Measurements from ENCODE around the gene SPEF1. TPM values are rescaled to one million over a fixed set of nuclear protein-coding genes. Genes with fewer than 3 reads are reported as not detected.
A peak's percentile ranks its signal among the peaks of the same experiment; 100 is the strongest.

Gene SPEF1
- total and polyA plus RNA-seq, 4 experiments from 2014 or later, result 0.15 TPM; not detected in 3

DNA sequence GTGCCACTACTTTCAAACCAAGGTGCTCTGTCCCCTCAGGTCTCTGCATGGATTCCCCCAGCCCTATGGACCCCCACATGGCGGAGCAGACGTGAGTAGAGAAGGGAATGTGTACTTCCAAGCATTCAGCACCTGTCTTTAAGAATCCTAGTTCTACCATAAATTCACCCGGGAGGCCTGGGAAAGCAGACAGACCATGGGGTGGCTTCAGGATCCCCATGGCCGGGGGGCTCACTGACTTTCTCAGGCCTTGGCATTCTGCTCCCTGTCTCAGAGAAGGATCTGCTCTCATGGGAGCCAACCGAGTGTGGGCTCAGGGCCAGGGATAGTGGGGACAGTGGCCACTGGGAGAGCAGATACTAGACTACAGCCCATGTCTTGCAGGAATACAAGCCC is 17.1 kb upstream of the SPEF1 start:
- Histone ChIP-seq H3K4me1 (ENCODE audit: insufficient read depth, low read length) (peaks cover 64% of the 10 kb centered on the region), H3K36me3 (ENCODE audit: insufficient read depth, low read length) (peaks cover 38% of the 10 kb centered on the region), H3K27ac (ENCODE audit: low read depth, low read length) (peak overlapping the region; percentile 68), H3K27me3 (ENCODE audit: insufficient read depth, low read length) (no peaks in the 10 kb centered on the region), H3K4me3 (ENCODE audit: low read length in 2 of 2) (peak overlapping the region; percentile 94 to 97), H3K9me3 (ENCODE audit: control insufficient read depth in 1 of 2, low read length in 2 of 2) (no peaks in the 10 kb centered on the region)
- ChIA-PET CTCF (ENCODE audit: partially characterized antibody) (interaction anchor here (3.3 kb wide), 1 partner anchor 21 kb away, joined by 25 read pairs; the partner anchor contains the start of gene AP5S1), POLR2A (ENCODE audit: partially characterized antibody) (interaction anchor here (0.7 to 3.7 kb wide), 7 partner anchors 11 to 1100 kb away, joined by 3 to 37 read pairs (median 5); partner anchors contain the start of genes ADISSP and CENPB)
- Mint-ChIP-seq H3K4me1 (peaks cover 30 to 80% (median 53%) of the 10 kb centered on the region in 4 donors), H3K9me3 (no peaks in the 10 kb centered on the region), H3K36me3 (peaks cover 59 to 65% of the 10 kb centered on the region in 2 donors), H3K27me3 (no peaks in the 10 kb centered on the region), H3K4me3 (peak overlapping the region; percentile 98 to 100 (median 100)), H3K27ac (peak overlapping the region; percentile 92 to 99 (median 96))
- intact Hi-C loops (cut with micrococcal nuclease), result no loop called here
- peak in 1 of 5 donors; percentile 49 for DNase-seq

DNA sequence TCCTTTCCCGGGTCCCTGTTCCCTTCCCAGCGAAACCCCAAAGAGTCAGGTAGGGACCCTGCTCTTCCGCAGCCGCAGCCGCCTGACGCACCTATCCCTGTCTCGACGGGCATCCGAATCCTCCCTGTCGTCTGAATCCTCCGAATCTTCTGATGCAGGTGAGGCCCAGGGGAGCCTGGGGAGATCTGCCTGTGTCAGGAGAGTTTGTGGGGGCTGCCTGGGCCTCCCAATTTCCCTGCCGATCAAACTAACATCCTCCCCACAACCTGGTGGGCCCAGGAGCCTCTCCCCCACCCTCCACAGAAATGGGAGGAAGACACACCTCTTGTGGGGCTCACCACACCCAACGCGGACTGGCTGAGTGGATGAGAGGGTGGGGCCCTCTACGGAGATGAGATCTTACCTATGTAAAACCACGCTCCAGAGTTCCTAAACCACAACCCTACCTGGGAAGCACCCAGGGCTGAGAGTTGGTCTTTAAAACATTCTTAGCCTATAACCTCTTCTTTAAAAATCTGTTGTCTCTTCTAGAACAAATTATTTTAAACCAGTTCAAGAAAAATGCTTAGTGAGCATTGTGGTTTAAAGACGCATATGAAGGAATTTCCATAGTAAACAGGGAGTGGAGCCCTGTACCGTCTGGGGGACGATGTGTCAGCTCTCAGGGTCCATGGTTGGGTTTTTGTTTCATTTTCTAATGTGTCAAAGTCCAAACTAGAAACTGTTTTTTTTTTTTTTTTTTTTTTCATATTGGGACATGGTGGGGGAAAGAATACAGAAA is 16.5 kb upstream of the SPEF1 start:
- Mint-ChIP-seq H3K9me3 (no peaks in the 10 kb centered on the region), H3K27ac (peak overlapping the region; percentile 92 to 99 (median 96)), H3K4me1 (peaks cover 28 to 74% (median 48%) of the 10 kb centered on the region in 4 donors), H3K36me3 (peaks cover 53 to 59% of the 10 kb centered on the region in 2 donors), H3K27me3 (no peaks in the 10 kb centered on the region), H3K4me3 (peak overlapping the region; percentile 98 to 100 (median 100))
- POLR2A ChIA-PET (ENCODE audit: partially characterized antibody), result interaction anchor here (0.7 to 3.7 kb wide), 4 partner anchors 10 to 1100 kb away, joined by 3 to 37 read pairs (median 28); partner anchors contain the start of genes ADISSP and CENPB
- H3K27ac ChIP-seq (ENCODE audit: low read depth, low read length), result peak overlapping the region; percentile 68
- H3K9me3 ChIP-seq (ENCODE audit: control insufficient read depth in 1 of 2, low read length in 2 of 2), result no peaks in the 10 kb centered on the region
- intact Hi-C loops (cut with micrococcal nuclease), result loop anchor here (2.0 kb wide), 1 partner anchor 29 kb away; no protein-coding TSS in a partner anchor
- peaks cover 32% of the 10 kb centered on the region for H3K36me3 ChIP-seq (ENCODE audit: insufficient read depth, low read length)
- H3K4me3 ChIP-seq (ENCODE audit: low read length in 2 of 2), result peak overlapping the region; percentile 94 to 97
- CTCF ChIA-PET (ENCODE audit: partially characterized antibody), result interaction anchor here (3.5 kb wide), 1 partner anchor 13 kb away, joined by 36 read pairs; no protein-coding TSS in a partner anchor
- peaks cover 58% of the 10 kb centered on the region for H3K4me1 ChIP-seq (ENCODE audit: insufficient read depth, low read length)
- DNase-seq, result peak; percentile 41 to 78 (median 53)
- no peaks in the 10 kb centered on the region for H3K27me3 ChIP-seq (ENCODE audit: insufficient read depth, low read length)

DNA sequence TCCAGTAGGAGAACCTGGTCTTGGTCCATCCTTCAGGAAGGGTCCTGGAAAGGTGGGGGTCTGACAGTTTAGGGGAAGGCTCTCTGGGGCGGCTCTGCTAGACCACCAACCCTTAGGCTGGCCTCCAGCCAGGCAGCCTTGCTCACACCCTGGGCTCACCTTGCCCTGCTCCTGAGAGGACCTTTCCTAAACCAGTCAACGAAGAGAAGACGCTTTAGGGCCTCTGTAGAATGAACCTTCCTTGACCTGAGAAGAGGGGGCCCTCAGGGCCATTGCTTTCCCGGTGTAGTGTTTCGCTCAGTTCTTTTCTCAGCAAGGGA is 15.9 kb upstream of the SPEF1 start:
- ChIA-PET POLR2A (ENCODE audit: partially characterized antibody) (interaction anchor here (2.3 to 3.0 kb wide), 2 partner anchors 10 to 29 kb away, joined by 19 to 36 read pairs; partner anchors contain the start of genes ADISSP and CENPB), CTCF (ENCODE audit: partially characterized antibody) (interaction anchor here (3.5 kb wide), 1 partner anchor 14 kb away, joined by 36 read pairs; no protein-coding TSS in a partner anchor)
- Mint-ChIP-seq H3K27ac (peak overlapping the region; percentile 92 to 99 (median 96)), H3K27me3 (no peaks in the 10 kb centered on the region), H3K4me1 (peaks cover 24 to 68% (median 43%) of the 10 kb centered on the region in 4 donors), H3K36me3 (peaks cover 47 to 53% of the 10 kb centered on the region in 2 donors), H3K9me3 (no peaks in the 10 kb centered on the region), H3K4me3 (peak overlapping the region; percentile 98 to 100 (median 100))
- peak overlapping the region; percentile 94 to 97 for H3K4me3 ChIP-seq (ENCODE audit: low read length in 2 of 2)
- peaks cover 26% of the 10 kb centered on the region for H3K36me3 ChIP-seq (ENCODE audit: insufficient read depth, low read length)
- intact Hi-C loops (cut with micrococcal nuclease), result loop anchor here (2.0 kb wide), 1 partner anchor 28 kb away; no protein-coding TSS in a partner anchor
- no peaks in the 10 kb centered on the region for H3K27me3 ChIP-seq (ENCODE audit: insufficient read depth, low read length)
- H3K4me1 ChIP-seq (ENCODE audit: insufficient read depth, low read length), result peaks cover 52% of the 10 kb centered on the region
- no peak for DNase-seq
- H3K27ac ChIP-seq (ENCODE audit: low read depth, low read length), result peak overlapping the region; percentile 68
- no peaks in the 10 kb centered on the region for H3K9me3 ChIP-seq (ENCODE audit: control insufficient read depth in 1 of 2, low read length in 2 of 2)

DNA sequence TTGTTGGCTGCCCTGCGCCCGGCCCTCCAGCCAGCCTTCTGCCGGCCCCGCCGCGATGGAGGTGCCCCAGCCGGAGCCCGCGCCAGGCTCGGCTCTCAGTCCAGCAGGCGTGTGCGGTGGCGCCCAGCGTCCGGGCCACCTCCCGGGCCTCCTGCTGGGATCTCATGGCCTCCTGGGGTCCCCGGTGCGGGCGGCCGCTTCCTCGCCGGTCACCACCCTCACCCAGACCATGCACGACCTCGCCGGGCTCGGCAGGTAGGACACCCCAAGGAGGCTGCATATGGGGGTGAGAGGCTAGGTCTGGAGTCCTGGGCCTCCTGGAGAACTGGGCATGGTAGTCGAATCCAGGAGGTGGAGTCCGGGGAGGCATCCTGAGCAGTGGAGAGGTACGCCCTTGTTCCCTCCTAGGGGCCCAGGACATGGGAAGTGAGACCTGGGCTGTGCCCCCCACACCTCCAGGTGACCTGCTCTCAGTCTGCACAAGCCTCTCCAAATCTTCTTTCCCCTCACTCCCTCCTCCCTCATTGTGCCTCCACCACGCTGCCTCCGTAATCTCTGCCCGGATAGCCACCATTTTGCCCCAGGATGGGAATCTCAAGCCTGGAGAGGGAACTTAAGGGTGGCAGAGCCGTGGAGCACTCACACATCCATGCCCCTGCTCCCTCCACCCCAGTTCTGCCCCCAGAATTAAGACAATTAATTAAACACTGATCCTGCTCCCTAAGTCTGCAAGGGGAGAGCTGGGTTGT is 15.4 kb upstream of the SPEF1 start:
- H3K4me3 ChIP-seq (ENCODE audit: low read length in 2 of 2), result peak overlapping the region; percentile 94 to 97
- Mint-ChIP-seq H3K36me3 (peaks cover 42 to 49% of the 10 kb centered on the region in 2 donors), H3K27me3 (no peaks in the 10 kb centered on the region), H3K4me3 (peak overlapping the region; percentile 98 to 100 (median 100)), H3K9me3 (no peaks in the 10 kb centered on the region), H3K4me1 (peaks cover 22 to 62% (median 41%) of the 10 kb centered on the region in 4 donors), H3K27ac (peak overlapping the region; percentile 91 to 99 (median 96))
- ChIA-PET CTCF (ENCODE audit: partially characterized antibody) (interaction anchor here (1.1 to 3.5 kb wide), 7 partner anchors 9 to 58 kb away, joined by 3 to 36 read pairs (median 7); partner anchors contain the start of gene AP5S1), POLR2A (ENCODE audit: partially characterized antibody) (interaction anchor here (0.8 to 3.0 kb wide), 7 partner anchors 10 to 1330 kb away, joined by 3 to 36 read pairs (median 7); partner anchors contain the start of genes ADISSP, CDS2, CENPB and PANK2)
- H3K36me3 ChIP-seq (ENCODE audit: insufficient read depth, low read length), result peaks cover 21% of the 10 kb centered on the region
- H3K27ac ChIP-seq (ENCODE audit: low read depth, low read length), result peak overlapping the region; percentile 68
- H3K4me1 ChIP-seq (ENCODE audit: insufficient read depth, low read length), result peaks cover 47% of the 10 kb centered on the region
- no peaks in the 10 kb centered on the region for H3K9me3 ChIP-seq (ENCODE audit: control insufficient read depth in 1 of 2, low read length in 2 of 2)
- DNase-seq, result no peak
- H3K27me3 ChIP-seq (ENCODE audit: insufficient read depth, low read length), result no peaks in the 10 kb centered on the region
- intact Hi-C loops (cut with micrococcal nuclease), result loop anchor here (1.0 to 2.0 kb wide), 4 partner anchors 10 to 28 kb away; partner anchors contain the start of genes AP5S1 and CENPB

DNA sequence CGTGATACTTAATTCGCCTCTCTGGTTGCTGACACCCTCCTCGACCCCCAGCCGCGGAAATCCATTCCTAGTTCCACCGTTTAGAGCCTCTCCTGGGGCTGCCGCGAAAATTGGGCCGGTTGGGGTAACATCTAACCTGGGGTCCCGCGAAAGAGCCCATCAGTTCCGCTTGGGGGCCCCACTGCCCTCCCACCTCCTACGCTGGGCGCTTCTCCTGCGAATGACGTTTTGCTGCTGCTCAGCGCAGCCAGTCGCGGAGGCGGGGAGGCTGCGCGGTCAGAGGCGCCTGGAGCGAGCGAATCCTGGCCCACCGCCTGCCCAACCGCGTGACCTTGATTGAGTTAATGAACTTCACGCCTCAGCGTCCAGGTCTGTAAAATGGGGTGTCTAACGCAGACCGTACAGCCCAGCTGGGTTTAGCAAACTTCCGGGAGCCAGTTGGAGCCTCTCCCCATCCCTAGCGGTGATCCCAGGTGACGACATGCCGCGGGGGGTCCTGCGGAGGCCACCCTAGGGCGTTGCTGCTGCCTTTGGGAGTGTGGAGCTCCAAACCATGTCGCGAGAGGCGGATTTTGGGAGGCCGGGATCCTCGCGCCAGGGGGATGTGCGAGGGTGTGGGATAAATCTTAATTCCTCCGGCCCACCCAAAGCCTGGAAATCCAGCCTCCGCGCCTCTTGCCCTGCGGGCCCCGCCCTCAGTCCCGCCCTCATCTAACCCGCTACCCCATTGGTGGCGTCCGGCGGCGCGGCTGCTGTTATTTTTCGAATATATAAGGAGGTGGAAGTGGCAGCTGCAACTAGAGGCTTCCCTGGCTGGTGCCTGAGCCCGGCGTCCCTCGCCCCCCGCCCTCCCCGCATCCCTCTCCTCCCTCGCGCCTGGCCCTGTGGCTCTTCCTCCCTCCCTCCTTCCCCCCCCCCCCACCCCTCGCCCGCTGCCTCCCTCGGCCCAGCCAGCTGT is 14.5 kb upstream of the SPEF1 start, which contains the start of gene CDC25B:
Gene CDC25B (plus strand): TSS at position 800 of the 958 bp plus-strand sequence. CDS start 222 bp downstream, outside the sequence.
- no peaks in the 10 kb centered on the region for H3K27me3 ChIP-seq (ENCODE audit: insufficient read depth, low read length)
- H3K9me3 ChIP-seq (ENCODE audit: control insufficient read depth in 1 of 2, low read length in 2 of 2), result no peaks in the 10 kb centered on the region
- Mint-ChIP-seq H3K36me3 (peaks cover 35 to 41% of the 10 kb centered on the region in 2 donors), H3K4me1 (peaks cover 21 to 54% (median 35%) of the 10 kb centered on the region in 4 donors), H3K9me3 (no peaks in the 10 kb centered on the region), H3K27me3 (no peaks in the 10 kb centered on the region), H3K27ac (peak within 1 kb of the TSS; percentile 95 to 99 (median 97)), H3K4me3 (peak within 1 kb of the TSS; percentile 98 to 100 (median 100))
- peak within 1 kb of the TSS; percentile 86 for H3K27ac ChIP-seq (ENCODE audit: low read depth, low read length)
- POLR2A ChIA-PET (ENCODE audit: partially characterized antibody), result interaction anchor here (0.8 to 3.0 kb wide), 8 partner anchors 9 to 1331 kb away, joined by 3 to 36 read pairs (median 8); partner anchors contain the start of genes ADISSP, CDS2, CENPB and PANK2
- H3K36me3 ChIP-seq (ENCODE audit: insufficient read depth, low read length), result peaks cover 12% of the 10 kb centered on the region
- CTCF ChIA-PET (ENCODE audit: partially characterized antibody), result interaction anchor here (1.0 to 3.5 kb wide), 9 partner anchors 8 to 59 kb away, joined by 3 to 36 read pairs (median 6); partner anchors contain the start of gene AP5S1
- peak within 1 kb of the TSS; percentile 94 to 97 for H3K4me3 ChIP-seq (ENCODE audit: low read length in 2 of 2)
- intact Hi-C loops (cut with micrococcal nuclease), result loop anchor here (1.0 to 2.0 kb wide), 5 partner anchors 9 to 59 kb away; partner anchors contain the start of genes AP5S1 and CENPB
- peak; percentile 83 to 94 (median 85) for DNase-seq
- peaks cover 38% of the 10 kb centered on the region for H3K4me1 ChIP-seq (ENCODE audit: insufficient read depth, low read length)
